Measurements from ENCODE around the gene GOLGB1. TPM values are rescaled to one million over a fixed set of nuclear protein-coding genes. Genes with fewer than 3 reads are reported as not detected.

Gene GOLGB1
- total RNA-seq, 1 experiment from 2014 or later = 31.4 TPM

DNA sequence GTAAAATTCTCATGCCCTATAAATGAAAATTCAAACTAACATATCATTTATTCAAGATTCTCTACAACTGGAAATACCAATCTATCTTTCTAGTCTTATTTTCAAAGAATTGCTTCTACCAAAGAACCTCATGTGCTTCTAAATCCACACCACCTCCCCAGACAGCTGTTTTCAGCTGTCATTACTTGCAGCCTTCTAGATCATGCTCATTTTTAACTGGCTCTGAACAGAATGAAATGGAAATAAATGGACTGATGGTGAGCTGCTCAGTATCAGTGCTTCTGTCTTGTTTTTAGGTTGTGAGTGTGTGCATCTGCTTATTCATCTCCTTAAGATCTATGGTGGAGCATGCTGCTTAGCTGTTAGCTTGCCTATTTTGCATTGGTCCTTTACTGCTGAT, 29.4 kb downstream of the GOLGB1 start:
- Mint-ChIP-seq H3K4me3 (no peak overlapping the region), H3K27ac (no peak overlapping the region)

More for the DNA sequence above, 29.4 kb downstream of the GOLGB1 start:
- Histone ChIP-seq H3K27me3 (ENCODE audit: insufficient read depth, low read length) (no peaks in the 10 kb centered on the region), H3K27ac (ENCODE audit: insufficient read length, low read depth, low read length) (no peak overlapping the region), H2BK15ac (ENCODE audit: low read depth, low read length) (no peak overlapping the region), H2BK12ac (ENCODE audit: insufficient read length, low read depth, low read length) (no peak overlapping the region), H3K79me1 (ENCODE audit: insufficient read depth, low read depth, low read length, poor library complexity, severe bottlenecking) (no peaks in the 10 kb centered on the region), H3K18ac (ENCODE audit: insufficient read length, low read depth, low read length) (no peak overlapping the region), H3K23ac (ENCODE audit: insufficient read length, low read depth, low read length) (no peak overlapping the region), H3T11ph (ENCODE audit: low read length) (no peak overlapping the region), H3K4me2 (ENCODE audit: insufficient read depth, insufficient read length, low read length) (no peak overlapping the region), H3K9ac (ENCODE audit: extremely low read depth, insufficient read length, low read length) (no peak overlapping the region), H2BK20ac (ENCODE audit: low read depth, low read length, poor library complexity, severe bottlenecking) (no peak overlapping the region), H2BK5ac (ENCODE audit: insufficient read length, low read length) (no peak overlapping the region), H2BK120ac (ENCODE audit: low read depth, low read length, poor library complexity, severe bottlenecking) (no peak overlapping the region), H3K14ac (ENCODE audit: insufficient read depth, low read length) (no peak overlapping the region), H4K20me1 (ENCODE audit: control insufficient read depth, insufficient read depth, insufficient read length) (no peaks in the 10 kb centered on the region), H3K79me2 (ENCODE audit: insufficient read depth, low read length) (no peaks in the 10 kb centered on the region), H2AFZ (ENCODE audit: low read length) (no peak overlapping the region), H4K8ac (replicated peaks; ENCODE audit: insufficient read length, low read depth, low read length) (no peak overlapping the region), H4K5ac (ENCODE audit: insufficient read length, low read depth, low read length) (no peak overlapping the region), H3K4me1 (ENCODE audit: insufficient read depth, low read length) (no peaks in the 10 kb centered on the region), H2AK5ac (ENCODE audit: insufficient read length, low read length) (no peak overlapping the region), H3K4ac (ENCODE audit: low read depth, low read length) (no peak overlapping the region), H3K9me3 (ENCODE audit: control insufficient read depth, low read depth, low read length) (no peaks in the 10 kb centered on the region), H3K56ac (ENCODE audit: insufficient read length, low read depth, low read length) (no peak overlapping the region), H4K91ac (ENCODE audit: insufficient read length, low read depth, low read length) (no peak overlapping the region), H3K23me2 (ENCODE audit: insufficient read length, low read depth, low read length, poor library complexity, severe bottlenecking) (no peaks in the 10 kb centered on the region)
- Mint-ChIP-seq H3K36me3 (ENCODE audit: insufficient read depth in 1 of 3, low read depth in 3 of 3) (peaks cover 21 to 83% (median 73%) of the 10 kb centered on the region in 3 experiments), H3K4me1 (no peaks in the 10 kb centered on the region), H3K9me3 (no peaks in the 10 kb centered on the region; a peak in 2 of 5 replicates), H3K27me3 (ENCODE audit: low read depth) (no peaks in the 10 kb centered on the region)
- no peak for DNase-seq
- TF ChIP-seq, protein P1, sequence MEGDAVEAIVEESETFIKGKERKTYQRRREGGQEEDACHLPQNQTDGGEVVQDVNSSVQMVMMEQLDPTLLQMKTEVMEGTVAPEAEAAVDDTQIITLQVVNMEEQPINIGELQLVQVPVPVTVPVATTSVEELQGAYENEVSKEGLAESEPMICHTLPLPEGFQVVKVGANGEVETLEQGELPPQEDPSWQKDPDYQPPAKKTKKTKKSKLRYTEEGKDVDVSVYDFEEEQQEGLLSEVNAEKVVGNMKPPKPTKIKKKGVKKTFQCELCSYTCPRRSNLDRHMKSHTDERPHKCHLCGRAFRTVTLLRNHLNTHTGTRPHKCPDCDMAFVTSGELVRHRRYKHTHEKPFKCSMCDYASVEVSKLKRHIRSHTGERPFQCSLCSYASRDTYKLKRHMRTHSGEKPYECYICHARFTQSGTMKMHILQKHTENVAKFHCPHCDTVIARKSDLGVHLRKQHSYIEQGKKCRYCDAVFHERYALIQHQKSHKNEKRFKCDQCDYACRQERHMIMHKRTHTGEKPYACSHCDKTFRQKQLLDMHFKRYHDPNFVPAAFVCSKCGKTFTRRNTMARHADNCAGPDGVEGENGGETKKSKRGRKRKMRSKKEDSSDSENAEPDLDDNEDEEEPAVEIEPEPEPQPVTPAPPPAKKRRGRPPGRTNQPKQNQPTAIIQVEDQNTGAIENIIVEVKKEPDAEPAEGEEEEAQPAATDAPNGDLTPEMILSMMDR (conservative IDR thresholded peaks at IDR 0.05) = no peak
